SJCRH30 (cell line): Measurements from ENCODE around the gene PKIB. TPM values are rescaled to one million over a fixed set of nuclear protein-coding genes. Genes with fewer than 3 reads are reported as not detected.
"Not testable (repeated sequence)": the region's sequence is repeated elsewhere in the genome, so short reads cannot be mapped to it uniquely, and the experiment has no call there.

ENCODE experiments used
- DNase-seq, 2 experiments: peaks; one replicate each; pipeline ENCODE4 v3.0.0-alpha.2; 2015 to 2020
- H3K27ac ChIP-seq: fragments of 250-450 bp; sonication (Bioruptor Pico); 2 replicates; pipeline ENCODE4 v1.5.1; 2020; ENCODE audit warnings: mild to moderate bottlenecking, moderate library complexity
- H3K27me3 ChIP-seq: fragments of 250-450 bp; sonication (Bioruptor Pico); 2 replicates; pipeline ENCODE4 v1.5.1; 2020; ENCODE audit warnings: mild to moderate bottlenecking, moderate library complexity
- H3K36me3 ChIP-seq: fragments of 250-450 bp; sonication (Bioruptor Pico); 2 replicates; pipeline ENCODE4 v1.5.1; 2020; ENCODE audit warnings: mild to moderate bottlenecking, moderate library complexity
- H3K4me1 ChIP-seq: fragments of 250-450 bp; sonication (Bioruptor Pico); 2 replicates; pipeline ENCODE4 v1.5.1; 2020; ENCODE audit warnings: mild to moderate bottlenecking, moderate library complexity
- H3K4me3 ChIP-seq: fragments of 250-450 bp; sonication (Bioruptor Pico); 2 replicates; pipeline ENCODE4 v1.5.1; 2020; ENCODE audit warnings: mild to moderate bottlenecking, moderate library complexity
- H3K9me3 ChIP-seq: fragments of 250-450 bp; sonication (Bioruptor Pico); replicated peaks from 2 replicates; pipeline ENCODE4 v1.5.1; 2020; ENCODE audit warnings: mild to moderate bottlenecking, moderate library complexity
- total RNA-seq: library from RNA; depleted of rRNA; stranded (reverse); fragments of >200 nt; shearing (Covaris generic); gene quantifications from 2 replicates; pipeline ENCODE4 v1.2.3, GENCODE V29; 2014

Gene PKIB
- total RNA-seq, 1 experiment from 2014 or later = 10.0 TPM

GRCh38 chr6:122719176-122719575 is 109.0 kb downstream of the PKIB start:
- Histone ChIP-seq H3K9me3 (no peaks in the 10 kb centered on the region), H3K36me3 (no peaks in the 10 kb centered on the region), H3K27me3 (no peaks in the 10 kb centered on the region), H3K27ac (no peak overlapping the region), H3K4me1 (peaks cover 12% of the 10 kb centered on the region), H3K4me3 (no peak overlapping the region)
- no peak for DNase-seq

DNA sequence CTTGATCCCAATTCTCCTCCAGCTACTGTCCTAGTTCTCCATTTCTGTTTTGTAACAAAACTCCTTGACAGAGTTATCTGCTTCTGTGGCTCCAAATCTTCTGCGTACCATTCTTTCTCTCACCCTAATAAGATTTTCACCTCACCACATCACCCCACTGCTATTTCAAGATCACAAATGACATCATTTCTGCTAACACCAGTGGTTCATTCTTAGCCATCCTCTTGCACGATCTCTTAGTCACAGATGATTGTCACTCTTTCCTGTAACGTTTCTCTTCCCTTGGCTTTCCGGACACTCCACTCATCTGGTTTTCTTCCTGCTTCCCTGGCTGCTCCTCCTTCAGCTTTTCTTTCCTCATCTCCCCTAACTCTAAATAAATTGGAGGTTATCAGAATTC is 112.5 kb downstream of the PKIB start:
- Histone ChIP-seq H3K36me3 (no peaks in the 10 kb centered on the region), H3K27me3 (no peaks in the 10 kb centered on the region)
- no peak for DNase-seq

DNA sequence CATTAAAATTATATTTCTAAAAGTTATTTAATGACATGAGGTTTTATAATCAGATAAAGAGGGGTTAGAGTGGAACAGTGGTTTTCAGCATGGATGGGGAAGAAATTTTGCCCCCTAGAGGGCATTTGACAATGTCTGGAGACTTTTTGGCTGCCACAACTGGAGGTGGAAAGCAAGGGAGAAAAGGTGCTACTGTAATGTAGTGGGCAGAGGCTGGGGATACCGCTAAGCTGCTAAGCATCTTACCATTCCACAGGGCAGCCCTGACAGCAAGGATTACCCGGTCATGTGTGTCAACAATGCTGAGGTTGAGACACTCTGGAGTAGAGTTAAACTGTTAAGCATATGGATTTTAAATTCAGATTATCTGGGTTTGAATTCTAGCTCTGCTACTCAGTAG is 116.4 kb downstream of the PKIB start:
- Histone ChIP-seq H3K4me1 (no peaks in the 10 kb centered on the region), H3K27ac (no peak overlapping the region), H3K27me3 (no peaks in the 10 kb centered on the region), H3K36me3 (no peaks in the 10 kb centered on the region), H3K9me3 (no peaks in the 10 kb centered on the region), H3K4me3 (no peak overlapping the region)
- peak in 1 of 2 experiments; percentile 58 for DNase-seq

More for the DNA sequence above, 112.5 kb downstream of the PKIB start:
- H3K27ac ChIP-seq = no peak overlapping the region
- no peaks in the 10 kb centered on the region for H3K9me3 ChIP-seq
- H3K4me1 ChIP-seq = peaks cover 1% of the 10 kb centered on the region
- H3K4me3 ChIP-seq = no peak overlapping the region

- Histone ChIP-seq H3K9me3 (no peaks in the 10 kb centered on the region), H3K27ac (no peak overlapping the region), H3K4me1 (no peaks in the 10 kb centered on the region), H3K36me3 (no peaks in the 10 kb centered on the region), H3K4me3 (no peak overlapping the region), H3K27me3 (no peaks in the 10 kb centered on the region)
- DNase-seq = no peak
These were observed 117.0 kb downstream of the PKIB start for GRCh38 chr6:122727244-122727643.

- Histone ChIP-seq H3K4me3 (no peak overlapping the region), H3K27ac (no peak overlapping the region), H3K9me3 (no peaks in the 10 kb centered on the region), H3K4me1 (peaks cover 14% of the 10 kb centered on the region), H3K27me3 (no peaks in the 10 kb centered on the region), H3K36me3 (no peaks in the 10 kb centered on the region)
- no peak for DNase-seq
These were observed 120.1 kb downstream of the PKIB start for GRCh38 chr6:122730334-122730733.

- Histone ChIP-seq H3K27me3 (no peaks in the 10 kb centered on the region), H3K36me3 (no peaks in the 10 kb centered on the region), H3K4me1 (peaks cover 17% of the 10 kb centered on the region), H3K9me3 (no peaks in the 10 kb centered on the region), H3K4me3 (no peak overlapping the region), H3K27ac (no peak overlapping the region)
- DNase-seq = peak in 1 of 2 experiments; percentile 81
These were observed 120.7 kb downstream of the PKIB start for GRCh38 chr6:122730775-122731386.

DNA sequence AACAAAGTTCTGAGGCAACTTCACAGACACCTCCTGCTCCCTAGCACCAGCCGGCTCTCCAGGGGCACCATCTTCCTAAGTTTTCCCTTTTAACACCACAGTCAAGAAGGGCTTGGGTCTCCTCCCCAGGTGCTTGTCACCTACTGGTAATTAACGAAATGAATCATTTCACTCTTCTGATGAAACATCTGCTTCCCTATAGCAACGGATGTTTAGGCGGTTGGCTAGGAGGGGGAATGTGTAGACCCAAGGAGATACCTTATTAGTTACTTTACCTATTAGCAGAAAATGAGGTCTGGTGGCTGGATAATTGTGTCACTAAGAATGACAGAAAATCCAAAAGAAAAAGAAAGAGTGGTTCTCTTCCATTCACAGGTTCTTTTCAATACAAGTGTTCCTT is 123.1 kb downstream of the PKIB start:
- H3K27ac ChIP-seq = no peak overlapping the region
- DNase-seq = no peak
- H3K4me3 ChIP-seq = no peak overlapping the region
- no peaks in the 10 kb centered on the region for H3K9me3 ChIP-seq
- peaks cover 31% of the 10 kb centered on the region for H3K4me1 ChIP-seq
- no peaks in the 10 kb centered on the region for H3K36me3 ChIP-seq
- H3K27me3 ChIP-seq = no peaks in the 10 kb centered on the region

GRCh38 chr6:122734529-122735395 is 124.6 kb downstream of the PKIB start:
- Histone ChIP-seq H3K4me1 (peaks cover 31% of the 10 kb centered on the region), H3K27ac (peak overlapping the region; percentile 99), H3K4me3 (peak overlapping the region; percentile 10), H3K9me3 (no peaks in the 10 kb centered on the region), H3K36me3 (no peaks in the 10 kb centered on the region), H3K27me3 (no peaks in the 10 kb centered on the region)
- DNase-seq = peak in 1 of 2 experiments; percentile 60

GRCh38 chr6:122735582-122735981 is 125.4 kb downstream of the PKIB start:
- H3K9me3 ChIP-seq = no peaks in the 10 kb centered on the region
- DNase-seq = peak; percentile 73 to 94
- no peaks in the 10 kb centered on the region for H3K36me3 ChIP-seq
- peak overlapping the region; percentile 40 for H3K4me3 ChIP-seq
- H3K4me1 ChIP-seq = peaks cover 31% of the 10 kb centered on the region
- H3K27me3 ChIP-seq = no peaks in the 10 kb centered on the region
- peak overlapping the region; percentile 99 for H3K27ac ChIP-seq

DNA sequence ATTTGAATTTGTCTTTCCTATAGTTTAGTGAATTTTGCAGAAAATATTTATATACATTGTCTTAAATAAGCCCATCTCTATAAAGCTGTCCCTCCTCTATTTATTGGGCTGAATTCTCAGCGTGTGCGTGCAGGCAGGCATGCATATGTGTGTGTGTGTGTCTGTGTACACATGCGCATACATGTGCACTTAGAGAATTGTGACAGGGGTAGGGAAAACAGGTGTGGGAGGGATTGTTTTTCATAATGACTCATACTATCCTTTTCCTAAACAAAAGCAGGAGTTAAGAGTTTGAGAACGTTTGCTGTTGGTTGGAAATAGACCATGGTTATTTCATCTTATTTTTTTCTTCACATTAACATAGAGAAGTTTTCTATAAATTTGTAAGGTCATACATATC is 126.0 kb downstream of the PKIB start:
- Histone ChIP-seq H3K27ac (peak overlapping the region; percentile 99), H3K4me3 (peak overlapping the region; percentile 40), H3K27me3 (no peaks in the 10 kb centered on the region), H3K4me1 (peaks cover 31% of the 10 kb centered on the region), H3K36me3 (no peaks in the 10 kb centered on the region), H3K9me3 (no peaks in the 10 kb centered on the region)
- DNase-seq = peak; percentile 78 to 92

GRCh38 chr6:122736616-122737015 is 126.4 kb downstream of the PKIB start:
- Histone ChIP-seq H3K4me1 (peaks cover 31% of the 10 kb centered on the region), H3K36me3 (no peaks in the 10 kb centered on the region), H3K27ac (peak overlapping the region; percentile 99), H3K9me3 (no peaks in the 10 kb centered on the region), H3K4me3 (peak overlapping the region; percentile 40), H3K27me3 (no peaks in the 10 kb centered on the region)
- DNase-seq = peak in 1 of 2 experiments; percentile 63

DNA sequence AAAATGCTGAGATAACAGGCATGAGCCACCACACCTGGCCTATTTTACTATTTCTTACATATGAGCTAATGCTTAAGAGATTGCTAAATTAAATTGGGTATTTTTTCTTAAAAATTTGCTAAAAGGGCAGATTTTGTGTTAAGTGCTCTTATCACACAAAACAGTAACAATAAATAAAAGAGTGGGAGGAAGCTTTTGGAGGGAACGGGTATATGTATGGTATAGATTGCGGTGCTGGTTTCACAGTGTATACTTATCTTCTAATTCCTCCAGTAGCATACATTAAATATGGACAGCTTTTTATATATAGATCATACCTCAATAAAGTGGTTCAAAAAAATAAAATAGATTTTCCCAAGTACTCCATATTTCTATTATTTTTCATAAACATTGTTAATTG is 129.9 kb downstream of the PKIB start:
- H3K27me3 ChIP-seq = no peaks in the 10 kb centered on the region
- H3K9me3 ChIP-seq = no peaks in the 10 kb centered on the region
- H3K4me1 ChIP-seq = peaks cover 19% of the 10 kb centered on the region
- no peak for DNase-seq
- H3K27ac ChIP-seq = no peak overlapping the region
- H3K36me3 ChIP-seq = no peaks in the 10 kb centered on the region
- no peak overlapping the region for H3K4me3 ChIP-seq

GRCh38 chr6:122740936-122741335 is 130.7 kb downstream of the PKIB start:
- H3K9me3 ChIP-seq = no peaks in the 10 kb centered on the region
- DNase-seq = no peak
- no peak overlapping the region for H3K27ac ChIP-seq
- peaks cover 14% of the 10 kb centered on the region for H3K4me1 ChIP-seq
- no peaks in the 10 kb centered on the region for H3K36me3 ChIP-seq
- H3K27me3 ChIP-seq = no peaks in the 10 kb centered on the region
- no peak overlapping the region for H3K4me3 ChIP-seq

GRCh38 chr6:122744247-122744646 is 134.0 kb downstream of the PKIB start:
- not testable (repeated sequence) for H3K27ac ChIP-seq, H3K4me1 ChIP-seq, H3K36me3 ChIP-seq, H3K4me3 ChIP-seq, H3K9me3 ChIP-seq, DNase-seq, H3K27me3 ChIP-seq

- not testable (repeated sequence) for H3K4me1 ChIP-seq, DNase-seq
These were observed 134.7 kb downstream of the PKIB start for GRCh38 chr6:122744856-122745255.

More at GRCh38 chr6:122744856-122745255, 134.7 kb downstream of the PKIB start:
- H3K9me3 ChIP-seq, H3K27ac ChIP-seq, H3K27me3 ChIP-seq, H3K36me3 ChIP-seq, H3K4me3 ChIP-seq: not testable (repeated sequence)
